Measurements from ENCODE around the gene SLC29A1.

The SLC29A1 gene

GRCh38 chr6:44268095-44268628 is 44.8 kb downstream of the SLC29A1 start:
- DNase-seq (ENCODE audit: low read depth) = no peak

GRCh38 chr6:44269178-44269920 is 46.0 kb downstream of the SLC29A1 start:
- no peak for DNase-seq (ENCODE audit: low read depth)

- no peak for DNase-seq (ENCODE audit: low read depth)
These were observed 46.6 kb downstream of the SLC29A1 start, which contains the start of gene TMEM151B for GRCh38 chr6:44269921-44270525. TMEM151B (plus strand) TSS chr6:44270450; CDS start chr6:44270743, 293 bp downstream.

- no peak for DNase-seq (ENCODE audit: low read depth)
These were observed 47.4 kb downstream of the SLC29A1 start for GRCh38 chr6:44270526-44271405.

- no peak for DNase-seq (ENCODE audit: low read depth)
These were observed 48.0 kb downstream of the SLC29A1 start for GRCh38 chr6:44271406-44271723.

GRCh38 chr6:44271914-44272313 is 48.5 kb downstream of the SLC29A1 start:
- DNase-seq (ENCODE audit: low read depth) = no peak

- DNase-seq (ENCODE audit: low read depth) = no peak
These were observed 49.1 kb downstream of the SLC29A1 start for GRCh38 chr6:44272529-44272928.

- DNase-seq (ENCODE audit: low read depth) = no peak
These were observed 49.7 kb downstream of the SLC29A1 start for GRCh38 chr6:44272999-44273566.

GRCh38 chr6:44273617-44274016 is 50.2 kb downstream of the SLC29A1 start:
- no peak for DNase-seq (ENCODE audit: low read depth)

- DNase-seq (ENCODE audit: low read depth) = no peak
These were observed 51.9 kb downstream of the SLC29A1 start for GRCh38 chr6:44275271-44275748.

GRCh38 chr6:44275749-44276648 is 52.6 kb downstream of the SLC29A1 start:
- DNase-seq (ENCODE audit: low read depth) = no peak

GRCh38 chr6:44276667-44277640 is 53.6 kb downstream of the SLC29A1 start:
- no peak for DNase-seq (ENCODE audit: low read depth)

GRCh38 chr6:44277763-44278162 is 54.4 kb downstream of the SLC29A1 start:
- DNase-seq (ENCODE audit: low read depth) = no peak

GRCh38 chr6:44278315-44278714 is 54.9 kb downstream of the SLC29A1 start:
- no peak for DNase-seq (ENCODE audit: low read depth)

- no peak for DNase-seq (ENCODE audit: low read depth)
These were observed 55.6 kb downstream of the SLC29A1 start for GRCh38 chr6:44278774-44279697.

Data from T-helper 22 cell (primary cell).